H1 (cell line): ENCODE results near the gene DLGAP3. TPM values are rescaled to one million over a fixed set of nuclear protein-coding genes. Genes with fewer than 3 reads are reported as not detected.

Experiments used
- CTCF ChIA-PET: fragments of 300-600 bp; sonication (Branson Sonifier 250); formaldehyde crosslinking; loops from one replicate; lab custom pipeline; 2021; ENCODE audit not compliant: partially characterized antibody; lab: Charles Lee
- POLR2A ChIA-PET: fragments of 300-600 bp; sonication (Branson Sonifier 250); formaldehyde crosslinking; loops from one replicate; lab custom pipeline; 2021; ENCODE audit warnings: inconsistent platforms; ENCODE audit not compliant: partially characterized antibody; lab: Charles Lee
- DNase-seq, 2 experiments: peaks; one replicate each; pipeline versions ENCODE4 v3.0.0 to v3.0.0-alpha.2; 2010 to 2022; ENCODE audit warnings: low spot score in 2 of 2, low read depth in 1 of 2, mixed read lengths in 1 of 2
- FAIRE-seq: peaks from 2 replicates; lab custom pipeline; 2011; peaks lifted over from hg19 to GRCh38; lab: Jason Lieb, UNC
- H2AFZ ChIP-seq: 2 replicates; pipeline ENCODE4 v1.8.1; 2012; ENCODE audit warnings: low read length, inconsistent platforms
- H2AK5ac ChIP-seq: 2 replicates; pipeline ENCODE4 v1.6.1; 2013; ENCODE audit warnings: low read depth, low read length
- H2BK120ac ChIP-seq: replicated peaks from 2 replicates; pipeline ENCODE3; 2013; ENCODE audit warnings: low read depth, low read length, inconsistent platforms
- H2BK12ac ChIP-seq: 2 replicates; pipeline ENCODE4 v1.6.1; 2013; ENCODE audit warnings: low read depth, low read length
- H2BK15ac ChIP-seq: 2 replicates; pipeline ENCODE4 v1.6.1; 2013; ENCODE audit warnings: low read length
- H2BK20ac ChIP-seq: 2 replicates; pipeline ENCODE4 v1.6.1; 2013; ENCODE audit warnings: low read length
- H2BK5ac ChIP-seq: 2 replicates; pipeline ENCODE4 v1.6.1; 2013; ENCODE audit warnings: low read depth, low read length
- H3K14ac ChIP-seq: 2 replicates; pipeline ENCODE4 v1.6.1; 2013; ENCODE audit warnings: inconsistent platforms; ENCODE audit not compliant: insufficient read length
- H3K18ac ChIP-seq: 2 replicates; pipeline ENCODE4 v1.6.1; 2013; ENCODE audit warnings: low read length; ENCODE audit errors: extremely low read depth
- H3K23ac ChIP-seq: 2 replicates; pipeline ENCODE4 v1.6.1; 2013; ENCODE audit warnings: inconsistent platforms; ENCODE audit not compliant: insufficient read length
- H3K23me2 ChIP-seq: 2 replicates; pipeline ENCODE4 v1.6.1; 2013; ENCODE audit warnings: low read depth, low read length
- H3K27ac ChIP-seq: 2 replicates; pipeline ENCODE4 v1.6.1; 2011; ENCODE audit warnings: low read depth, low read length, inconsistent platforms
- H3K27me3 ChIP-seq, 4 experiments: replicated peaks in 1 of 4; 1 replicate in 1 of 4; 2 replicates in 3 of 4; pipeline versions ENCODE4 v1.6.1 to v1.8.1; 2011 to 2013; ENCODE audit warnings: low read length in 3 of 4, mild to moderate bottlenecking in 3 of 4, inconsistent platforms in 2 of 4, mixed read lengths in 2 of 4, moderate library complexity in 1 of 4; ENCODE audit not compliant: control insufficient read depth in 3 of 4, insufficient read depth in 3 of 4; ENCODE audit errors: extremely low read depth in 1 of 4
- H3K36me3 ChIP-seq, 4 experiments: 2 replicates each; pipeline versions ENCODE4 v1.6.1 to v1.8.1; 2011 to 2013; ENCODE audit warnings: mild to moderate bottlenecking in 4 of 4, low read length in 3 of 4, moderate library complexity in 2 of 4, control low read depth in 1 of 4, inconsistent platforms in 1 of 4; ENCODE audit not compliant: insufficient read depth in 4 of 4, control insufficient read depth in 2 of 4
- H3K4ac ChIP-seq: replicated peaks from 2 replicates; pipeline ENCODE3; 2013; ENCODE audit warnings: low read length, low read depth, mixed read lengths, inconsistent platforms; ENCODE audit not compliant: insufficient read length
- H3K4me1 ChIP-seq, 4 experiments: replicated peaks in 1 of 4; 1 replicate in 1 of 4; 2 replicates in 3 of 4; pipeline versions ENCODE4 v1.6.1 to v1.8.1; 2011 to 2013; ENCODE audit warnings: low read length in 3 of 4, inconsistent platforms in 2 of 4, mixed read lengths in 1 of 4; ENCODE audit not compliant: insufficient read depth in 4 of 4, control insufficient read depth in 3 of 4
- H3K4me2 ChIP-seq, 2 experiments: 2 replicates each; pipeline versions ENCODE4 v1.6.1 to v1.8.1; 2011 to 2013; ENCODE audit warnings: low read depth in 2 of 2, low read length in 2 of 2, control low read depth in 1 of 2, inconsistent platforms in 1 of 2, mild to moderate bottlenecking in 1 of 2; ENCODE audit not compliant: insufficient read depth in 1 of 2
- H3K4me3 ChIP-seq, 4 experiments: fragments of 200-600, 300-600 bp in 1 of 4; sonication (generic), shearing (Covaris generic), sonication (Bioruptor Twin) in 1 of 4; 2 replicates each; pipeline versions ENCODE4 v1.5.1 to v1.8.1; 2011 to 2016; ENCODE audit warnings: low read length in 4 of 4, low read depth in 3 of 4, control low read depth in 2 of 4, inconsistent platforms in 2 of 4, mild to moderate bottlenecking in 2 of 4, mixed read lengths in 1 of 4, moderate library complexity in 1 of 4; ENCODE audit not compliant: insufficient read depth in 2 of 4; ENCODE audit errors: extremely low read depth in 1 of 4
- H3K56ac ChIP-seq: replicated peaks from 2 replicates; pipeline ENCODE3; 2013; ENCODE audit warnings: low read depth, mild to moderate bottlenecking, mixed read lengths, low read length, inconsistent platforms; ENCODE audit not compliant: insufficient read length
- H3K79me1 ChIP-seq: 2 replicates; pipeline ENCODE4 v1.6.1; 2013; ENCODE audit warnings: low read depth, low read length, control low read depth
- H3K79me2 ChIP-seq, 2 experiments: 2 replicates each; pipeline versions ENCODE4 v1.6.1 to v1.8.1; 2012 to 2013; ENCODE audit warnings: low read length in 2 of 2, mild to moderate bottlenecking in 2 of 2, inconsistent platforms in 1 of 2; ENCODE audit not compliant: insufficient read depth in 2 of 2, control insufficient read depth in 1 of 2
- H3K9ac ChIP-seq, 4 experiments: replicated peaks in 1 of 4; 1 replicate in 1 of 4; 2 replicates in 3 of 4; pipeline versions ENCODE4 v1.6.1 to v1.8.1; 2011 to 2013; ENCODE audit warnings: low read depth in 3 of 4, low read length in 3 of 4, control low read depth in 2 of 4, mild to moderate bottlenecking in 2 of 4, moderate library complexity in 2 of 4, inconsistent platforms in 1 of 4; ENCODE audit errors: extremely low read depth in 1 of 4
- H3K9me3 ChIP-seq, 2 experiments: 2 replicates each; pipeline versions ENCODE4 v1.6.1 to v1.8.1; 2012 to 2013; ENCODE audit warnings: mild to moderate bottlenecking in 2 of 2, moderate library complexity in 2 of 2, control low read depth in 1 of 2, inconsistent platforms in 1 of 2, low read depth in 1 of 2, low read length in 1 of 2, mixed read lengths in 1 of 2; ENCODE audit not compliant: insufficient read depth in 2 of 2
- H4K20me1 ChIP-seq, 2 experiments: replicated peaks in 1 of 2; 2 replicates each; pipeline versions ENCODE3 to v1.8.1; 2011 to 2013; ENCODE audit warnings: inconsistent platforms in 2 of 2, low read length in 2 of 2, mild to moderate bottlenecking in 1 of 2; ENCODE audit not compliant: insufficient read depth in 2 of 2, control insufficient read depth in 1 of 2
- H4K5ac ChIP-seq: 2 replicates; pipeline ENCODE4 v1.6.1; 2013; ENCODE audit warnings: low read length, low read depth, mixed read lengths, inconsistent platforms; ENCODE audit not compliant: insufficient read length
- H4K8ac ChIP-seq: 2 replicates; pipeline ENCODE4 v1.8.0; 2013; ENCODE audit warnings: mild to moderate bottlenecking, moderate library complexity, low read length, inconsistent platforms; ENCODE audit not compliant: insufficient read depth; ENCODE audit errors: extremely low read depth
- H4K91ac ChIP-seq: replicated peaks from 2 replicates; pipeline ENCODE3; 2013; ENCODE audit warnings: low read length, mixed read lengths, inconsistent platforms; ENCODE audit not compliant: insufficient read length
- CBX8 ChIP-seq: fragments of 300-800, 300-1000 bp; sonication (generic); IDR thresholded peaks from 2 replicates; pipeline ENCODE4 v1.7.1; 2016; ENCODE audit warnings: low read depth, low read length, borderline replicate concordance
- CHD2 ChIP-seq: IDR thresholded peaks from 2 replicates; pipeline ENCODE4 v1.6.1; 2012; ENCODE audit warnings: low read length, improper control_type of control experiment
- EP300 ChIP-seq, 2 experiments: IDR thresholded peaks; 1 replicate in 1 of 2; 2 replicates in 1 of 2; pipeline ENCODE4 v1.6.1; 2011 to 2012; ENCODE audit warnings: low read depth in 2 of 2, low read length in 2 of 2, mild to moderate bottlenecking in 2 of 2, borderline replicate concordance in 1 of 2, inconsistent platforms in 1 of 2, moderate library complexity in 1 of 2
- FOSL1 ChIP-seq: IDR thresholded peaks from 2 replicates; pipeline ENCODE4 v1.6.1; 2011; ENCODE audit warnings: mild to moderate bottlenecking, low read depth, low read length, moderate library complexity; ENCODE audit not compliant: insufficient read depth
- KDM5A ChIP-seq: fragments of 200-600 bp; IDR thresholded peaks from 2 replicates; pipeline ENCODE4 v1.7.1; 2012; ENCODE audit warnings: mild to moderate bottlenecking, low read length, inconsistent platforms, mixed read lengths
- NRF1 ChIP-seq: IDR thresholded peaks from 2 replicates; pipeline ENCODE4 v1.6.1; 2011; ENCODE audit warnings: mild to moderate bottlenecking, low read depth, low read length, improper control_type of control experiment
- PHF8 ChIP-seq: fragments of 200-600 bp; sonication (generic); conservative IDR thresholded peaks from 2 replicates; pipeline ENCODE4 v1.7.1; 2012; ENCODE audit warnings: low read depth, mild to moderate bottlenecking, inconsistent platforms, low read length, moderate library complexity
- POLR2A ChIP-seq, 2 experiments: IDR thresholded peaks; 1 replicate in 1 of 2; 2 replicates in 1 of 2; pipeline ENCODE4 v1.6.1; 2011; ENCODE audit warnings: low read depth in 2 of 2, low read length in 2 of 2, mild to moderate bottlenecking in 2 of 2; ENCODE audit errors: control extremely low read depth in 1 of 2
- RFX5 ChIP-seq: IDR thresholded peaks from 2 replicates; pipeline ENCODE4 v1.6.1; 2011; ENCODE audit warnings: low read depth, low read length, improper control_type of control experiment, borderline replicate concordance
- RXRA ChIP-seq: IDR thresholded peaks from 2 replicates; pipeline ENCODE4 v1.6.1; 2011; ENCODE audit warnings: low read depth, mild to moderate bottlenecking, low read length, moderate library complexity; ENCODE audit not compliant: insufficient read depth
- SAP30 ChIP-seq: fragments of 300-600 bp; sonication (generic); IDR thresholded peaks from 2 replicates; pipeline ENCODE4 v1.7.1; 2012; ENCODE audit warnings: low read length, moderate library complexity, mild to moderate bottlenecking, inconsistent platforms; ENCODE audit not compliant: insufficient read depth, insufficient replicate concordance
- SIRT6 ChIP-seq: IDR thresholded peaks from one replicate; pipeline ENCODE4 v1.7.1; 2012; ENCODE audit warnings: low read length, inconsistent platforms
- WGBS, 2 experiments: shearing (Covaris generic) in 1 of 2; methylation state at CpG; one replicate each; pipeline versions ENCODE4 v1.1.6 to v1.1.7; 2013 to 2015; ENCODE audit warnings: low lambda C conversion rate in 2 of 2, mixed read lengths in 2 of 2, inconsistent platforms in 1 of 2, low coverage in 1 of 2, missing lambda C conversion rate in 1 of 2; ENCODE audit not compliant: insufficient replicate concordance in 2 of 2, insufficient coverage in 1 of 2, insufficient read length in 1 of 2; ENCODE audit errors: extremely low coverage in 1 of 2, missing lambda C conversion rate in 1 of 2; 5-methylcytosine and 5-hydroxymethylcytosine counted together
- polyA plus RNA-seq, 7 experiments: library from polyadenylated mRNA; depleted of rRNA in 3 of 7; stranded (reverse) in 5 of 7; unstranded in 2 of 7; fragments of >200 nt in 5 of 7; fragments of 200-250 nt in 2 of 7; gene quantifications; 1 replicate in 5 of 7; 2 replicates in 1 of 7; 4 replicates in 1 of 7; pipeline versions ENCODE4 v1.2.1 to v1.2.3, GENCODE V29; 2011 to 2013; ENCODE audit warnings: missing spikeins in 2 of 7, mixed read lengths in 2 of 7
- total RNA-seq: library from RNA; stranded (reverse); fragmentation: NEBNext Ultra II Directional; extraction: Animal tissue kit (Norgen Biotek cat#: 25700); gene quantifications from 2 replicates; pipeline ENCODE4 v1.2.1, GENCODE V29; 2021
- TF ChIP-seq, protein P1 (sequence below): IDR thresholded peaks from 2 replicates; pipeline ENCODE4 v1.6.1; 2011; ENCODE audit warnings: low read depth, mild to moderate bottlenecking, low read length; ENCODE audit not compliant: insufficient read depth

DLGAP3 gene
- total and polyA plus RNA-seq, 2 of the 8 experiments (the other 6 are each of a cell fraction or from before 2014, with no cell fraction given): 3.8 to 13.2 TPM

DNA sequence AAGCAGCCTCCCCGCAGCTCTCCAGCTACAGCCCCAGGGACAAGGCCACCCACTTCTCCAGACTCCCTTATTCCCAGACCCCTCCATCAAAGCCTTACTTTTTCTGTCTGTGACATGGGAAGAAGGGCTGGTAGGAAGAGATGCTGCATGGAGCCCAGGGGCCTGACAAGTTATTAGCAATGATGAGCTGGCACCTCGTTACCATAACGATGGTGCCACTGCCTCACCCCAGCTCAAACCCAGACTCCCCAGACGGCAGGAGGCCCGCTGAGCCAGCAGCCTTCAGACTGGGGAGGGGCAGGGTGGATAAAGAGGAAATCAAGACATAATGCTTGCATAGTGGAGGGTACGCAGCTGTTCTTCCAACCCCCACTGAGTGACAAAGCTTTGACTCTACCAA is 3.3 kb downstream of the DLGAP3 start:
- Histone ChIP-seq H4K91ac (no peak overlapping the region), H3K9me3 (no peaks in the 10 kb centered on the region), H3K23me2 (peaks cover 12% of the 10 kb centered on the region), H2BK120ac (no peak overlapping the region), H3K4ac (no peak overlapping the region), H4K8ac (no peak overlapping the region), H3K4me2 (no peak overlapping the region), H2BK20ac (no peak overlapping the region), H3K4me1 (peaks cover 8 to 17% (median 13%) of the 10 kb centered on the region in 4 experiments)
- WGBS, 2 experiments: 87% methylated on average over 6 of the region's 6 CpGs; no CpG with 5 or more reads in 1 of the 2 experiments
- TF ChIP-seq EP300 (IDR thresholded peaks at IDR 0.05; ENCODE audit: borderline replicate concordance in 1 of 2, low read depth in 2 of 2, low read length in 2 of 2): no peak
- no peak for TF ChIP-seq PHF8
- TF ChIP-seq RXRA: no peak
- TF ChIP-seq SAP30: no peak
- TF ChIP-seq KDM5A: no peak
- TF ChIP-seq NRF1: no peak
- TF ChIP-seq SIRT6: no peak
- TF ChIP-seq CBX8: no peak
- TF ChIP-seq CHD2: no peak
- no peak for TF ChIP-seq FOSL1
- no peak for TF ChIP-seq POLR2A (IDR thresholded peaks at IDR 0.05; ENCODE audit: control extremely low read depth in 1 of 2, low read depth in 2 of 2, low read length in 2 of 2)
- TF ChIP-seq, protein P1, sequence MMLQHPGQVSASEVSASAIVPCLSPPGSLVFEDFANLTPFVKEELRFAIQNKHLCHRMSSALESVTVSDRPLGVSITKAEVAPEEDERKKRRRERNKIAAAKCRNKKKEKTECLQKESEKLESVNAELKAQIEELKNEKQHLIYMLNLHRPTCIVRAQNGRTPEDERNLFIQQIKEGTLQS: no peak
- no peak for TF ChIP-seq RFX5
- TF ChIP-seq, all 59 proteins: peak for 0
- ChIA-PET CTCF (interaction anchor here (0.8 to 3.9 kb wide), 9 partner anchors 9 to 789 kb away, joined by 3 to 18 read pairs (median 4); partner anchors contain the start of gene SMIM12), POLR2A (interaction anchor here (0.8 to 1.4 kb wide), 3 partner anchors 10 to 51 kb away, joined by 3 read pairs; no protein-coding TSS in a partner anchor)
- H3K36me3 ChIP-seq: no peaks in the 10 kb centered on the region
- H3K18ac ChIP-seq: no peak overlapping the region
- no peak overlapping the region for H2AK5ac ChIP-seq
- H4K5ac ChIP-seq: no peak overlapping the region
- peaks cover 0 to 25% (median 21%) of the 10 kb centered on the region in 4 experiments; a peak in 6 of 7 replicates for H3K27me3 ChIP-seq
- H3K4me3 ChIP-seq: no peak overlapping the region
- no peak overlapping the region for H2BK5ac ChIP-seq
- H4K20me1 ChIP-seq: peaks cover 8 to 16% of the 10 kb centered on the region in 2 experiments
- H3K23ac ChIP-seq: no peak overlapping the region
- H3K79me2 ChIP-seq: no peaks in the 10 kb centered on the region
- no peak overlapping the region for H3K14ac ChIP-seq
- H2BK15ac ChIP-seq: no peak overlapping the region
- no peak overlapping the region for H2BK12ac ChIP-seq
- DNase-seq: peak in 1 of 2 experiments; percentile 30
- no peak overlapping the region for H2AFZ ChIP-seq
- H3K79me1 ChIP-seq: no peaks in the 10 kb centered on the region
- H3K56ac ChIP-seq: no peak overlapping the region
- FAIRE-seq: no peak
- no peak overlapping the region for H3K9ac ChIP-seq
- no peak overlapping the region for H3K27ac ChIP-seq
